GM23248 (cell line): ENCODE measurements around the gene ATP2B2. TPM values are rescaled to one million over a fixed set of nuclear protein-coding genes. Genes with fewer than 3 reads are reported as not detected.

ENCODE experiments used
- DNase-seq: peaks from one replicate; pipeline ENCODE4 v3.0.0-alpha.2; 2015
- H2AFZ ChIP-seq: fragments of 200-600 bp; sonication (generic); 2 replicates; pipeline ENCODE4 v1.6.1; 2016; ENCODE audit warnings: antibody characterized with exemption
- H3F3A ChIP-seq: fragments of 200-600 bp; sonication (generic); 2 replicates; pipeline ENCODE4 v1.6.1; 2016; ENCODE audit warnings: mild to moderate bottlenecking, antibody characterized with exemption, mixed run types; ENCODE audit not compliant: insufficient read depth
- H3K27ac ChIP-seq: fragments of 200-600 bp; sonication (generic); 2 replicates; pipeline ENCODE4 v1.5.1; 2016; ENCODE audit warnings: mild to moderate bottlenecking
- H3K27me3 ChIP-seq: fragments of 200-600 bp; sonication (generic); replicated peaks from 2 replicates; pipeline ENCODE4 v1.6.1; 2016; ENCODE audit warnings: mild to moderate bottlenecking; ENCODE audit not compliant: insufficient read depth
- H3K36me3 ChIP-seq: fragments of 200-600 bp; sonication (generic); 2 replicates; pipeline ENCODE4 v1.6.1; 2016; ENCODE audit warnings: low read depth, mild to moderate bottlenecking
- H3K4me1 ChIP-seq: fragments of 200-600 bp; sonication (generic); 2 replicates; pipeline ENCODE4 v1.6.1; 2016; ENCODE audit warnings: mild to moderate bottlenecking; ENCODE audit not compliant: insufficient read depth
- H3K4me2 ChIP-seq: fragments of 200-600 bp; sonication (generic); one replicate; pipeline ENCODE4 v1.6.1; 2016; ENCODE audit warnings: mild to moderate bottlenecking; ENCODE audit not compliant: unreplicated experiment
- H3K4me3 ChIP-seq: fragments of 200-600 bp; sonication (generic); 2 replicates; pipeline ENCODE4 v1.5.1; 2016; ENCODE audit warnings: mild to moderate bottlenecking
- H3K79me2 ChIP-seq: fragments of 200-600 bp; sonication (generic); 2 replicates; pipeline ENCODE4 v1.6.1; 2016; ENCODE audit warnings: mild to moderate bottlenecking; ENCODE audit not compliant: insufficient read depth
- H3K9ac ChIP-seq: fragments of 200-600 bp; sonication (generic); 2 replicates; pipeline ENCODE4 v1.6.1; 2016; ENCODE audit warnings: mild to moderate bottlenecking
- H3K9me2 ChIP-seq: fragments of 200-600 bp; sonication (generic); 2 replicates; pipeline ENCODE4 v1.6.1; 2016; ENCODE audit warnings: mixed run types, mild to moderate bottlenecking, moderate library complexity; ENCODE audit not compliant: insufficient read depth
- H3K9me3 ChIP-seq: fragments of 200-600 bp; sonication (generic); one replicate; pipeline ENCODE4 v1.6.1; 2017; ENCODE audit warnings: low read depth
- H4K20me1 ChIP-seq: fragments of 200-600 bp; sonication (generic); 2 replicates; pipeline ENCODE4 v1.6.0; 2016; ENCODE audit not compliant: insufficient read depth
- EZH2 ChIP-seq: fragments of 200-600 bp; sonication (generic); IDR thresholded peaks from 2 replicates; pipeline ENCODE4 v1.6.1; 2018; ENCODE audit warnings: antibody characterized with exemption, mild to moderate bottlenecking; ENCODE audit not compliant: insufficient read depth, poor library complexity, severe bottlenecking
- EZH2phosphoT487 ChIP-seq: fragments of 200-600 bp; sonication (generic); IDR thresholded peaks from 2 replicates; pipeline ENCODE4 v1.6.1; 2018; ENCODE audit warnings: antibody characterized with exemption, moderate library complexity, mild to moderate bottlenecking, low read depth; ENCODE audit not compliant: insufficient read depth
- WGBS, 2 experiments: methylation state at CpG; one replicate each; pipeline ENCODE4 v1.1.6; 2015 to 2017; ENCODE audit warnings: low lambda C conversion rate in 2 of 2, low coverage in 1 of 2; ENCODE audit errors: missing lambda C conversion rate in 2 of 2; 5-methylcytosine and 5-hydroxymethylcytosine counted together
- in situ Hi-C: fragments of 300-500 bp; cut with MboI; formaldehyde crosslinking; loops from 2 replicates; pipeline ENCODE4 v1.15.0; 2020
- polyA plus RNA-seq: library from polyadenylated mRNA; unstranded; fragments of >200 nt; fragmentation: Nextera tagmentation; extraction: Ambion mirVana; gene quantifications from 2 replicates; pipeline ENCODE4 v1.2.1, GENCODE V29; 2016
- total RNA-seq: library from RNA; depleted of rRNA; stranded (reverse); fragments of >200 nt; shearing (Covaris generic); gene quantifications from 2 replicates; pipeline ENCODE4 v1.2.3, GENCODE V29; 2014

The ATP2B2 gene
- total and polyA plus RNA-seq, 2 experiments from 2014 or later = not detected

- 53 to 58% methylated on average over 11 of the region's 11 CpGs for WGBS, 2 experiments
- no peak for TF ChIP-seq EZH2
- TF ChIP-seq EZH2phosphoT487 = no peak
- no peaks in the 10 kb centered on the region for H4K20me1 ChIP-seq
Measured at GRCh38 chr3:10498271-10498670, 7.1 kb downstream of the ATP2B2 start.

GRCh38 chr3:10497439-10497838 is 7.9 kb downstream of the ATP2B2 start:
- 53 to 54% methylated on average over 4 of the region's 4 CpGs for WGBS, 2 experiments
- no peak overlapping the region for H3K4me2 ChIP-seq
- H3K9me3 ChIP-seq = no peaks in the 10 kb centered on the region
- H3K79me2 ChIP-seq = no peaks in the 10 kb centered on the region
- H3K4me3 ChIP-seq = no peak overlapping the region
- H2AFZ ChIP-seq = no peak overlapping the region
- peaks cover 8% of the 10 kb centered on the region for H3K27me3 ChIP-seq
- in situ Hi-C loops = no loop called here
- DNase-seq = no peak
- no peaks in the 10 kb centered on the region for H3K36me3 ChIP-seq
- H3K9me2 ChIP-seq = no peaks in the 10 kb centered on the region
- H3K27ac ChIP-seq = no peak overlapping the region
- no peaks in the 10 kb centered on the region for H4K20me1 ChIP-seq
- no peak for TF ChIP-seq EZH2phosphoT487
- no peak for TF ChIP-seq EZH2
- no peak overlapping the region for H3K9ac ChIP-seq
- H3F3A ChIP-seq = no peaks in the 10 kb centered on the region
- no peaks in the 10 kb centered on the region for H3K4me1 ChIP-seq

More at GRCh38 chr3:10498271-10498670, 7.1 kb downstream of the ATP2B2 start:
- Histone ChIP-seq H3K27ac (no peak overlapping the region), H2AFZ (no peak overlapping the region), H3K36me3 (no peaks in the 10 kb centered on the region), H3K27me3 (peaks cover 8% of the 10 kb centered on the region), H3K4me2 (no peak overlapping the region), H3K9me3 (no peaks in the 10 kb centered on the region), H3F3A (no peaks in the 10 kb centered on the region), H3K9ac (no peak overlapping the region), H3K79me2 (no peaks in the 10 kb centered on the region), H3K4me1 (no peaks in the 10 kb centered on the region), H3K4me3 (no peak overlapping the region), H3K9me2 (no peaks in the 10 kb centered on the region)
- DNase-seq = no peak
- in situ Hi-C loops = no loop called here

GRCh38 chr3:10496121-10496863 is 9.1 kb downstream of the ATP2B2 start:
- DNase-seq = no peak
- H3K79me2 ChIP-seq = no peaks in the 10 kb centered on the region
- in situ Hi-C loops = no loop called here
- no peaks in the 10 kb centered on the region for H3K4me1 ChIP-seq
- no peaks in the 10 kb centered on the region for H3K36me3 ChIP-seq
- H3F3A ChIP-seq = no peaks in the 10 kb centered on the region
- no peaks in the 10 kb centered on the region for H3K9me3 ChIP-seq
- H2AFZ ChIP-seq = no peak overlapping the region
- H4K20me1 ChIP-seq = no peaks in the 10 kb centered on the region
- 26 to 34% methylated on average over 11 of the region's 11 CpGs for WGBS, 2 experiments
- no peak overlapping the region for H3K4me3 ChIP-seq
- H3K27me3 ChIP-seq = peaks cover 12% of the 10 kb centered on the region; the same call in 1 of the 2 replicates
- no peak overlapping the region for H3K9ac ChIP-seq
- no peak for TF ChIP-seq EZH2phosphoT487
- no peak for TF ChIP-seq EZH2
- no peak overlapping the region for H3K27ac ChIP-seq
- no peak overlapping the region for H3K4me2 ChIP-seq
- no peaks in the 10 kb centered on the region for H3K9me2 ChIP-seq

- WGBS, 2 experiments = 46 to 47% methylated on average over 5 of the region's 5 CpGs
- no peak for DNase-seq
- no peaks in the 10 kb centered on the region for H3F3A ChIP-seq
Measured at GRCh38 chr3:10495614-10496013, 9.8 kb downstream of the ATP2B2 start.

More at GRCh38 chr3:10495614-10496013, 9.8 kb downstream of the ATP2B2 start:
- TF ChIP-seq EZH2 = no peak
- no peak for TF ChIP-seq EZH2phosphoT487
- in situ Hi-C loops = no loop called here
- Histone ChIP-seq H3K4me1 (no peaks in the 10 kb centered on the region), H3K27ac (no peak overlapping the region), H3K36me3 (no peaks in the 10 kb centered on the region), H3K4me3 (no peak overlapping the region), H3K9ac (no peak overlapping the region), H3K9me3 (no peaks in the 10 kb centered on the region), H2AFZ (no peak overlapping the region), H3K4me2 (no peak overlapping the region), H3K79me2 (no peaks in the 10 kb centered on the region), H3K27me3 (peaks cover 12% of the 10 kb centered on the region; the same call in 1 of the 2 replicates), H3K9me2 (no peaks in the 10 kb centered on the region), H4K20me1 (no peaks in the 10 kb centered on the region)
